ENCODE data around the gene FKBP7.
"Not testable (repeated sequence)": the region's sequence is repeated elsewhere in the genome, so short reads cannot be mapped to it uniquely, and the experiment has no call there.

Gene FKBP7

DNA sequence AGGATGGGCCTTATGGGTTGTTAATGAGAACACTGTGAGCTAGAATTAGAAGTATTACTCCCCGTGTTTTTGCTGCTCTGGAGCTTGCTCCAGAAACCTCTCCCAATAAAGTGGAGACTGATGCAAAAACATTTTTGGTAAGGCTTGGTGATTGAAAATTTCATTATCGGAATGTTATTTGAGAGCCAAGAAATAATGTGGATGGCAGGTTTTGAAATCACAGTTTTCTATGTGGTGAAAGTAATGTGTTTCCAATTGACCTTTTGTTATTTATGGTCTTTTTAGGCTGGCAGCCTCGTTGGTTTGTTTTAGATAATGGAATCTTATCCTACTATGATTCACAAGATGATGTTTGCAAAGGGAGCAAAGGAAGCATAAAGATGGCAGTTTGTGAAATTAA lies 7.0 kb upstream of the FKBP7 start:
- DNase-seq (ENCODE audit: low spot score): no peak

DNA sequence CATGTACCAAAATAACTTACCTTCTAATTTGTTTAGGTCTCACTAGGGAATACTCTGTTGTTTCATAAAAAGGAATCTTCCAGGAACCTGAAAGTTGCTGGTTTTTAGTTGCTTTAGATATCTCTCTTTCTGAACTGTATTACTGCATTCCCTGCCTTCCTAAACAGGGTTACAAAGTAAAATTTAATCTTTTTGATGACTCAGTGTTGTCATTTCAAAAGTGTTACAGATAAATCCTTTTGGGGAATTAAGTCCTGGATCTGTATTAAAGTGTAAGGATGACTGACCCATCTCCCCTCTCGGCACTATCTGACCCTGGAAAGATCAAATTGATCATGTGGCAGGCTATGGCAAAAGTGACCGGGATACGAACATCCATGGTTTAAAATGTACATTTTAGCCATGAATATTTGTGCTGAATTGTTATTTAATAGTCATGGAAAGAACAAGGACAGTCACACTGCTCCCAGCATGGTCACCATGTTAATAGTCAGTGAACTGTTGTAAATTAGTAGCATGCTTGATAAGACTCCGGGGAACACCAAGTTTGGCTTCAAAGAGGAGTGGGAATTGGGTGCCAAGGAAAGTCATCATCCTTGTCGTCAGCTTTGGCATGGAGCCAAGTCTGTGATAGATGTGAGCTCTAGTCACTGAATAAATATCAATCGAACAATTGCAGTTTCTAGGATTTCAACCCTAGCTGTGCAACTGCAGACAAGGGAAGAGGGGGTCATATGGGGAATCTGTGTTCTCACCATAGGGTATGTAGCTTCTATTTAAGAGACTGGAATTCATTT lies 6.0 kb upstream of the FKBP7 start:
- DNase-seq (ENCODE audit: low spot score): no peak

DNA sequence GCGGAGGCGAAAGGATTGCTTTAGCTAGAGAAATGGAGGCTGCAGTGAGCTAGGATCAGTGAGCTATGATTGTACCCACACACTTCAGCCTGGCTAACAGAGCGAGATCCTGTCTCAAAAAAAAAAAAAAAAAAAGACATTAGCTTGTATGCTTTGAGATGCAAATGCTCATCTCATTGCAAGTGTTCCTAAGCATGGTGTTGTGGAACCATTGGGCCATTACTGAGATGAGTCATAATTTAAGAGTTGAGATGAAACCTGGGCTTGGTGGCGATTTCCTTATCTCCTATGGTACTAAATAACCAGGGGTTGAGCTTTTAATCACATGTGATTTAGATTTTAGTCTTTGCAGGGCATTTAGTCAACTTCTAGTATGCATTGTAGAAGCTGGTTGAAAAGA lies 4.0 kb upstream of the FKBP7 start:
- DNase-seq (ENCODE audit: low spot score): no peak

DNA sequence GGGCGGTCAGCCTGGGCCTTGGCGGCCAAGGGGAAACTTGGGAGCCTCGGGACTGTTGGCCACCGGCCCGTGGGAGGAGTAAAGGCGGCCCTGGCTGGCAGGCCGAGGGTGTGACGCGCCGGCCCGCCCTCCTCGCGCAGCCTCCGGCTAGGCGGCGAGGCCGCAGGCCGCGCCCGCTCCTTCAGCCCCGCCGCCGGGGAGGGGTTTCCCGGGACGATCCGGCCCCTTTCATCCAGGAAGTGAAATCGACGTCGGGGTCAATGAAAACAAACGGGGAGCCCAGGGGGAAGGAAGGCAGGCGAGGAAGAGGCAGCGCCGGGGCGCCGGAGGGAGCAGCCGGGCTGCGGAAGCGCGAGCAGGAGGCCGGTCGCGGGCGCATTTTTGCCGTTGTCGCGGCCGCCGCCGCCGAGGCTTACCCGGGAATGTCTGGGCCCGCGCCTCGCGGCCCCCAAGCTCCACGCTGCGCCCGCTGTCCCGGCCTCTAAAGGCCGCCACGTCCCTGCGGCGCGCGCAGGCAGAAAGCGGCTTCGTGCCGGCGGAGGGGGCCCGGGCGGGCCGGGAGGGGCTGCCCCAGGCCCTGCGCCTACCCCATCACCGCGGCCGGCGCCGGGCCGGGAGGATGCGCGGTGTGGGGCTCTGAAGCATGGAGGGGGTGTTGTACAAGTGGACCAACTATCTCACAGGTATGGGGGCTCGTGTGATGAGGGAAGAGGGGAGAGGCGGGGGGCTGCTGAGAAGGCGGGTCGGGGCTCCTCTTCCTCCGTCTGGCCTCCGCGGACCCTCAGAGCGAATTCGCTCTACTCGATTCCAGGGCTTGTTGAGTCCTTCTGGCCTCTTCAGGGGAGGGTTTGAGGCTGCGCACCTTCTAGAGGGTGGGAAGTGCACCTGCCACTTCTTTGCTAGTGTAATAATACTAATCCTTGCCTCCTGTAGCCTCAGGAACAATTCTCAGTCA lies 2.1 kb upstream of the FKBP7 start, which contains the start of gene PLEKHA3:
PLEKHA3 (plus strand) TSS at position 231 of the 955 bp plus-strand sequence; CDS start at position 644, 413 bp downstream.
- DNase-seq (ENCODE audit: low spot score): peak; percentile 90

DNA sequence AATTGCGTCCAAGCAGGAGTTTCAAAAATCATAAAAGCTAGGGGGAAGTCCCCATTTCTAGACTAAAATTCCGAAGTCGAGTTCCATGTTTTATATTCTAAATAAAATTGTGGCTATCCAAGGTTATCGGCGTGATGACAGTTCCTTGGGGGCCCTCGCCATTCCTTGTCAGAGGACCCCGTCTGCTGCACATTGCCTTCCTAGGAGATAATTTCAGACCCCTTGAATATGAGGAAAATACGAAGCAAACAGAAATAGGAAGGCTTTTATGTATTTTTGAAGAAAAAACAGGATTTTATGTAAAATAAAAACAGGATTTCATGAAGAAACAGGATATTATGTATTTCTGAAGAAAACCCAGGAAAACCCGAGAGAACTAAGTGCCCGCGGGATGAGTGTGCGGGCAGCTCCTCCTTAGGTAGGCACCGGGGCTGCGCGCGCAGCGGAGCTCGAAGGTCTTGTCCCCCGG lies 1.4 kb upstream of the FKBP7 start:
- no peak for DNase-seq (ENCODE audit: low spot score)

DNA sequence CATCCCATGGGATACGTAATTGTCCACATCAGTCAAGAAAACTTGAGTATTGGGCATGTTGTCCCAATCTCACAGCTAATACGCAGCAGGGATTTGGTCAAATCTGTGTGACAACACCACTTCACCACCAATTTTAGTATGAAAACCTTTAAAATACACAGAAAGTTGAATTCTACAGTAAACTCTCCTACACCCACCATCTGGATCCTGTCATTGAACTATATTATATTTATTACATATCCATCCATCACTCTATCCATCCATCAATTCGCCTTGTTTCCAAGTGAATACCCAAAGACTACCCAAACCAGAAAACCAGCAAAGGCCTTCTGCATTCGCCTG lies 846 bp upstream of the FKBP7 start:
- DNase-seq (ENCODE audit: low spot score): no peak

DNA sequence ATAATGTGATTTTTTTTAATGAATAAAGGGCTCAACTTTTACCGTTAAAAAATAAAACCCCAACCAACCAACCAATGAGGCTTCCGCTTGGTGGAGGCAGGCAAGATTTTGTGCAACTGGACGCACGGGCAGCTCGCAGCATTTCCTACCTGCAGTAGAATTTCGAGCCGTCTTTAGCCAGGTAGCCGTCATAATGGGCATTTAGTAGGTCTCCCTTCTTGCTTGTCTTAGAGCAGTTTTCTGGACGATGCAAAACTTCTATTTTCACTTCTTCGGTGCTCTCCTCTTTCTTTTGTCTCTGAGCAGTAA lies 316 bp downstream of the FKBP7 start:
- DNase-seq (ENCODE audit: low spot score): peak; percentile 25

DNA sequence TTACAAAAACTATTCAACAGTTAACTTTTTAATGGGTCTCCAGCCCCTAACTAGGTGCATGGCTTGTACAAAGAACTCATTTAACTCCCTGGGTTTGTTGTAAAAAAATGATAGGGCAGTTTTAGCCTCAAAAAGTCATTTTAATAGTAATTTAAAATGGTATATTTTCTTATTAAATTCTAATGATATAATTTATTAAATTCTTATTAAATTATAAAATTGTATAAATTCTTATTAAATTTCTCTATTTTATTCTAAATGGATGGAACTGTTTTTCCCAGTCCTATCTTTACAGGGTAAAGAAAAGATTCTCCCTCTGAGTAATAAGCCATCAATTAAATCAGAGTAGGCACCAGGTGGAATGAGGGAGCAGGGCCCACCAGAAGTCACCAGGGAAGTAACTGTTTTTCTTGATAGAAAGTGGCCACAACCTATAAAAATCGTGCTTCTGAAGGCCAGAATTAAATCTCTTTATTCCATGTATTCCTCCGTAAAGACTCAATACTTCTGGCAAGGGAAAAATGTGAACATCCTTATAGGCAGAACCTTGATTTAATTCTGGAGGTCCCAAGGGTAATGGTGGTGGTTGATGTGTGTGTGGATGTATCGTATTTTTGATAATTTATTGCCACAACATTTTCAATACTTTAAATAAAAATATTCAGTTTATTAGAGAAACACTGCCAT lies 814 bp downstream of the FKBP7 start:
- peak; percentile 22 for DNase-seq (ENCODE audit: low spot score)

DNA sequence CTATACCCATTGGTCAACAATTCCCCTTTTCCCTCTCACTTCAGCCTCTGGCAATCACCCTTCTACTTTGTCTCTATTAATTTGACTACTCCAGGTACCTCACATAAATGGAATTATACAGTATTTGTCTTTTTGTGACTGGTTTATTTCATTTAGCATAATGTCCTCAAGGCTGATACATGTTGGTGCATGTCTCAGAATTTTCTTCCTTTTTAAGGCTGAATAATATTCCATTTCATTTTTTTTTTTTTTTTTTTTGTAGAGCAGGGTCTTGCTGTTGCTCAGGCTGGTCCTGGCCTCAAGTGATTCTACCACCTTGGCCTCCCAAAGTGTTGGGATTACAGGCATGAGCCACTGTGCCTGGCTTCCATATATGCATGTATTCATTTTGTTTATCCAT lies 1.9 kb downstream of the FKBP7 start:
- no peak for DNase-seq (ENCODE audit: low spot score)

DNA sequence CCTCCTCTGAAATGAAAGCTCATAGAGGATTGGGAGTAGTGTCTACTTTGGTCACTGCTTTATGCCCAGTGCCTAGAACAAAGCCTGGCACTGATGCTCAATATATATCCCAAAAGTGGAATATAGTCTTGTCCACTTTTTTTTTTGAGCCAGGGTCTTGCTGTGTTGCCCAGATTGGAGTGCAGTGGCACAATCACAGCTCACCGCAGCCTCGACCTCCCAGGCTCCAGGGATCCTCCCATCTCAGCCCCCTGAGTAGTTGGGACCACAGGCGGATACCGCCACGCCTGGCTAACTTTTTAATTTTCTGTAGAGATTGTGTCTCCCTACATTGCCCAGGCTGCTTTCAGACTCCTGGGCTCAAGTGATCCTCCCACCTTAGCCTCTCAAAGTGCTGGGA lies 3.8 kb downstream of the FKBP7 start:
- DNase-seq (ENCODE audit: low spot score): no peak

DNA sequence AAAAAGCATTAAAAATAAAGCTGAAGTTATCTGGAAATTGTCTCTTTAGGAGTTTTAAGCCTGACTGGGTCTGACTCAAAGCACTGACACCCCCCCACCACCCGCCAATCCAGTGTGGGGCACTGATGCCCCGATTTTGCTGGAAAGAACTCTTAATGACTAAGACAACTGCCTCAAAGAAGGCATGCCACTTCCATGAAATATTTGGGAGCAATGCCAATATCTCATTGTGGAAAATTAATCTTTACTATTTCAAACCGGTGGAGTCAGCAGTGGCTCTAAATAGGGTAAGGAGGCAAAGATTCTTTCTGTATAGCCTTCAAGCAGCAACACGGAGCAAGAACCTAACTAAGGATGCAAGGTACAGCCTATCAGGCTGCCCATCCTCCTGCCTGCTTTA lies 4.5 kb downstream of the FKBP7 start:
- no peak for DNase-seq (ENCODE audit: low spot score)

DNA sequence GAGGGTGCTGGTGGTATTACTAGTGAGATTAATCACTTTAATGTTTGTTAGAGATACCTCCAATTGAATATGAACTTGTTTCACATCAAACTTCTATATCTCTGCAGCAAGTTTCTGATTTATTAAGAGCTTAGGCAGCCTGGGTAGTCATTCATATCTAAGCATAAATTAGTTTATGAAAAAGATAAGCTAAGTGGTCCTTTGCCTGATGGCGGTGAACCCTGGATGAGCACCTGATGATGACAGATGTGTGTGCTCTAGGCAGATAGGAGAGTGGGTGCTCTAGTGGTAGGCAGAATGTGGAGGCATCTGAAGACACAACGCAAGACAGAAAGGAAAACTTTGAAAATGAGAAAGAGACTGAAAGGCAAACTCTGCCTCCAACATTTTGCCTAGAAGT lies 5.0 kb downstream of the FKBP7 start:
- no peak for DNase-seq (ENCODE audit: low spot score)

DNA sequence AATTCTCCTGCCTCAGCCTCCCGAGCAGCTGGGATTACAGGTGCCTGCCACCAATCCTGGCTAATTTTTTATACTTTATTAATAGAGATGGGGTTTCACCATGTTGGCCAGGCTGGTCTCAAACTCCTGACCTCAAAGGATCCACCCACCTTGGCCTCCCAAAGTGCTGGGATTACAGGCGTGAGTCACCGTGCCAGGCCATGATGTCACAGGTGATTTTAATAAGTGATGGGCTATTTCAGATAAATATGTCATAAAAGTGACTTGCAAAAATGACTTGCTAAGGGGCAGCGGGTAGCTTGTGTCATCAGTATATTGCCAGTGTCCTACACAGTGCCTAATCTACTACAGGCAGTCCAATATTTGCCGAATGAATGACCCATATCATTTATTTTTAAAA lies 7.1 kb downstream of the FKBP7 start:
- DNase-seq (ENCODE audit: low spot score): not testable (repeated sequence)

DNA sequence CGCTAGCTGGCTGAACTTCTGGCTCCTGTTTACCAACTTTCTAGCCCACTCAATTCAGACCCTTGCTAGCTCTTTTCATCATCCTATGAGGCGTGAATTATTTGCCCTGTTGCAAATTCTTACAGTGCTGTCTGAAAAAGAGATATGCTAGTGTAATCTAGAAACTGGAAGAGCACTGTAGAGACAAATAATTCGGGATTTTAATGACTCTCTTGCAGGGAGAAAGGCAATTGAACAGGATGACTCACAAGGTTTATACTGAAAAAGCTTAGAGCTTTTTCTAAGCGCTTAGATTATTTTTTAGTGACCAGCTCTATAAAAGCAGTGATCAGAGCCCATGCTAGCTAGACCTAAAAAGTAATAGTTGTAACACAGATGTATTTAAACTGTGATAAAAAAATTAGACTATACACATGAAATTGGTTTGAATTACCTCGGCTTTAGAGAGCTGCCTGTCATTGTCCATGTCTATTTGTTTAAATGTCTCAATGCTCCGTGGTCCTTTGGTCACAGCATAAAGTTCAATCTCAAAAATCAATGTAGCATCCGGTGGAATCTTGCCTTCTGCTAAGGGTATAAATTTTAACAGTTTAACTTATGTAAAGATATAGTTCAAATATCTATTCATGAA lies 9.1 kb downstream of the FKBP7 start:
- DNase-seq (ENCODE audit: low spot score): no peak

DNA sequence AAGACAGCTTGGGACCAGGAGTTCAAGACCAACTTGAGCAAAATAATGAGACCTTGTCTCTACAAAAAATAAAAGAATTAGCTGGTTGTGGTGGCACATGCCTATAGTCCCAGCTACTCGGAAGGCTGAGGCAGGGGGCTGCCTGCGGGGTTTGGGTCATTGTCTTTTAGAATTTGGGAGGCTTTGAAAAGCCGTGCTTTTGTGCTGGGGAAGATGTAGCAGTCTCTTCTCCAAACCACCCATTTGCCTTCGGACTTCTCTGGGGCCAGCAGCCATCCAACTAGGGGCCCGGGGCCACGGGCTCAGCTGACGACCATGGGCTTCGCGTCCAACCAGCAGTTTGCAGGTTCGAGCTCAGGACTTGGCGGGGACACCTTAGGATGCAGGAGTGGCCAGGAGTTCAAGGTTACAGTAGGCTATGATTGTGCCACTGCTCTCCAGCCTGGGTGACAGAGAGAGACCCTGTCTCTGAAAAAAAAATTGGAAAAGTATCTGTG lies 21.0 kb downstream of the FKBP7 start:
- DNase-seq (ENCODE audit: low spot score): no peak

DNA sequence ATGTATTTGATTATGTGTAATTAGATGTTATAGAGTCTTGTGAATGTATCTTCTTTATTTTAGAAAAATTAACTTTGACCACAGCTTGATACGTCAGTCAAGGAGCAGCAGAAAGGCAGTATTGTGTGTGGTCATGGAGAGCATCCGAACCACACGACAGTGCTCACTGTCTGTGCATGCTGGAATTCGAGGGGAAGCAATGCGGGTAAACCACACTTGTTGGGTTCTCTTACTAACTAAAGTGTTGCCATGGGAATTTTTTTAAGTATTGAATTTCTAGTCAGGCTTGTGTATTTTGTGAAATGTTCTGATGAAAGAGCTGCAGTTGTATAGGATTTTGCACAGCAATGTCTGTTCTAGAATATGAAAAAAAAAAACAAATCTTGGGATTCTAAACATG lies 22.5 kb downstream of the FKBP7 start:
- DNase-seq (ENCODE audit: low spot score): no peak

DNA sequence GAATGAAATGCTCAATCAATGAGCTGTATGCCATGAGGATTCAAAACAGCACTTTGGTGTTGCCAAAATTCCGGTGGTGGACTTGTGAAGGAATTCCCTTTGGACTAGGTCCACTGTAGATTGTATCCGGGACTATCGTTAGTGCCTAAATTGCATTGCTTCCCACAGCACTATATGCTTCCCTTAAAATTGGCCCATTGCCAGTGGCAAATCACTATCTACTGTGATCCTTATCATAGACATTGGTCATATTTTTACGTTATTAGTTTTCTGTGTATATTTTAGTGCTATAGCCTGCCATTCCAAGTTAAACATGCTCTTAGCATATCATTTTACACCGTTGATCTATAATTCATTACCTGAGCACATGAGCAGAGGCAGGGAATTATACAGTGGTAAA lies 25.5 kb downstream of the FKBP7 start:
- no peak for DNase-seq (ENCODE audit: low spot score)

DNA sequence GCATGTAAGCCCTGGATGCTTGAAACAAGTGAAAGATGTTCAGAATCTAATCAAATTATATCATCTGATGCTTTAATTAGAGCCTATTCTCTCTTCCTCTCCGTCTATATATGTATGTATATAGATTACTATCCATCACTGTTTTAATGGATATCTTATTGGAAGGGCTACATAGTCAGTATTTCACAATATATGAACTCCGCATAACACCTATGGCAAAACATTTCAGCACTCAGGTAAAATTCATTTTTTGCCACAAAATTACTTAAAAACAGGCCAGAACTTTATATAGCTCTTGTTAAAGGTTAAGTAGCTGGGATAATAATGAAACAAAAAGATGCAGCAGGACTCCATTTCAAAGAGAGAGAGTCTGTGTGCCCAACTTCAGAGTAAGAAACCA lies 26.1 kb downstream of the FKBP7 start:
- DNase-seq (ENCODE audit: low spot score): no peak

DNA sequence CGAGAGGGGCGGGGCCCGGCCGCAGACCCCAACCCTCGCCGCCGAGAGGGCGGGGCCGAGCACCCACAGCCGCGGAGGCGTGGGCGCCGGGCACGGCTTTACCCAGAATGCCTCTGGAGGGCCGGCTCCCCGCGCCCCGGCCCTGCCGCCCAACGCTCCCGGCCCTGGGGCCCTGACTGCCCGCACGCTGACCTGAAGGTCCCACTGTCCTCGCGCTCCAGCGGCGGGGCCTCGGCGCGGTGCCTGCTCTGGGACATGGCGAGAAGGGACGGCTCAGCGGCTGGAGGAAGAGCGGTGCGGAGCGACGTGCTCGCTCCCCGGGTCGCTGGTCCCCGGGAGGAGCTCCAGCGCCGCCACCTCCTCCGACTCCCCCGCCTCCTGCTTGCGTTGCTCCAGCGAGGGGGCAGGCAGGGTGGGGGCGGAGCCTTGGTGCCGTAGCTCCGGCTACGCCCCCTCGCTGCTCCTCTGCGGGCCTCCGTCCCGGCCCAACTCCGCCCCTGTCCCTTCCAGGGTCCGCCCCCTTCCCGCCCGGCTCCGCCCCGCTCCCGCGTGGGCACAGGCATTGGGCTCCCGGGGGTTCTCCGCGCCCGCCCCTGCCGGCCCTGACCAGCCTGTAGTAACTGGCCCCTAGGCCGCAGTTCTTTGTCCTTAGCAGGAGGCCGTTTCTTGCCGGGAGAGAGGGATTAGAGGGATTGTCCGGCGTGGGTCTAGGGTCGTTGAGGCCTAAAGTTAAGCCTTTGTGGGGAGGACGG lies 27.4 kb downstream of the FKBP7 start, which contains the start of the genes PJVK and PRKRA:
PJVK (plus strand) TSS at position 605 of the 752 bp plus-strand sequence. CDS start 2,032 bp downstream, outside the sequence.
PRKRA (minus strand) TSS at position 402 of the 752 bp plus-strand sequence; CDS start at position 257, 145 bp downstream.
- peak; percentile 96 for DNase-seq (ENCODE audit: low spot score)

DNA sequence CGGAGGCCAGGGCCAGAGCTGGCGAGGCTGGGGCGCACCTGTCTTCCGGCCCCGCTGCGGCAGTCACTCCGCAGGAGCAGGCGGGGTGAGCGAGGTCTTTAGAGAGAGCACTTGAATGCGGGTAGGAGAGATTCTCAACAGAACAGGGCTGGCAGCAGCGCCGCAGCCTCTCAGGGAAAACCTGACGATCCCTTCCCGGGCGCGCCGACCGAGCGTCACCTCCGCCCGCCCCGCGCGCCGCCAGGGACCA lies 28.0 kb downstream of the FKBP7 start:
- no peak for DNase-seq (ENCODE audit: low spot score)
